ENCODE data around the gene C16orf95. TPM values are rescaled to one million over a fixed set of nuclear protein-coding genes. Genes with fewer than 3 reads are reported as not detected.
A peak's percentile ranks its signal among the peaks of the same experiment; 100 is the strongest.

The C16orf95 gene
- total and polyA plus RNA-seq, 3 experiments from 2014 or later = 2.5 to 8.4 (median 7.5) TPM

GRCh38 chr16:87321336-87322107 lies 4.3 kb upstream of the C16orf95 start:
- H3K4me1 Mint-ChIP-seq = peaks cover 14 to 26% (median 15%) of the 10 kb centered on the region in 3 donors
- H3K27ac ChIP-seq (ENCODE audit: low read depth, low read length) = no peak overlapping the region
- CTCF ChIA-PET = interaction anchor here (1.7 kb wide), 1 partner anchor 67 kb away, joined by 4 read pairs; no protein-coding TSS in a partner anchor
- POLR2A ChIA-PET = no interaction called here
- H3K4me3 Mint-ChIP-seq = peak overlapping the region in 1 of 7 donors; percentile 34
- no peaks in the 10 kb centered on the region for H3K9me3 Mint-ChIP-seq
- DNase-seq = no peak
- H3K36me3 Mint-ChIP-seq = peaks cover 0 to 11% (median 0%) of the 10 kb centered on the region in 3 donors
- no peaks in the 10 kb centered on the region for H3K36me3 ChIP-seq (ENCODE audit: insufficient read depth, low read length)
- no peaks in the 10 kb centered on the region for H3K27me3 ChIP-seq (ENCODE audit: insufficient read depth, low read length, poor library complexity, severe bottlenecking)
- no peaks in the 10 kb centered on the region for H3K27me3 Mint-ChIP-seq
- H3K4me3 ChIP-seq (ENCODE audit: low read length) = no peak overlapping the region
- H3K27ac Mint-ChIP-seq = peak overlapping the region in 1 of 8 donors; percentile 90
- H3K4me1 ChIP-seq (ENCODE audit: insufficient read depth, low read length) = peaks cover 13% of the 10 kb centered on the region
- H3K9me3 ChIP-seq (ENCODE audit: low read length) = no peaks in the 10 kb centered on the region

GRCh38 chr16:87320510-87321227 lies 3.5 kb upstream of the C16orf95 start:
- DNase-seq = no peak
- CTCF ChIA-PET = no interaction called here

GRCh38 chr16:87319997-87320491 lies 2.9 kb upstream of the C16orf95 start:
- H3K27me3 ChIP-seq (ENCODE audit: insufficient read depth, low read length, poor library complexity, severe bottlenecking) = no peaks in the 10 kb centered on the region
- ChIA-PET CTCF (no interaction called here), POLR2A (no interaction called here)

More at GRCh38 chr16:87320510-87321227, 3.5 kb upstream of the C16orf95 start:
- Mint-ChIP-seq H3K27me3 (no peaks in the 10 kb centered on the region), H3K27ac (peak overlapping the region in 1 of 8 donors; percentile 32), H3K4me3 (peak overlapping the region in 1 of 7 donors; percentile 34), H3K4me1 (peaks cover 14 to 26% (median 15%) of the 10 kb centered on the region in 3 donors), H3K36me3 (peaks cover 0 to 10% (median 0%) of the 10 kb centered on the region in 3 donors), H3K9me3 (no peaks in the 10 kb centered on the region)
- no peaks in the 10 kb centered on the region for H3K36me3 ChIP-seq (ENCODE audit: insufficient read depth, low read length)
- no peaks in the 10 kb centered on the region for H3K9me3 ChIP-seq (ENCODE audit: low read length)
- peaks cover 13% of the 10 kb centered on the region for H3K4me1 ChIP-seq (ENCODE audit: insufficient read depth, low read length)
- H3K27ac ChIP-seq (ENCODE audit: low read depth, low read length) = no peak overlapping the region
- POLR2A ChIA-PET = no interaction called here
- H3K4me3 ChIP-seq (ENCODE audit: low read length) = no peak overlapping the region
- no peaks in the 10 kb centered on the region for H3K27me3 ChIP-seq (ENCODE audit: insufficient read depth, low read length, poor library complexity, severe bottlenecking)

GRCh38 chr16:87319011-87319410 lies 1.8 kb upstream of the C16orf95 start:
- ChIA-PET CTCF (interaction anchor here (3.6 to 4.1 kb wide), 2 partner anchors 75 to 317 kb away, joined by 21 to 30 read pairs; no protein-coding TSS in a partner anchor), POLR2A (interaction anchor here (0.8 to 2.5 kb wide), 2 partner anchors 13 to 64 kb away, joined by 3 to 22 read pairs; partner anchors contain the start of gene FBXO31)
- peaks cover 9% of the 10 kb centered on the region for H3K4me1 ChIP-seq (ENCODE audit: insufficient read depth, low read length)
- H3K4me3 Mint-ChIP-seq = peak overlapping the region; percentile 89 to 99 (median 94)
- H3K27ac Mint-ChIP-seq = peak overlapping the region in 5 of 8 donors; percentile 4 to 95 (median 92)
- no peaks in the 10 kb centered on the region for H3K9me3 Mint-ChIP-seq
- DNase-seq = no peak
- H3K4me3 ChIP-seq (ENCODE audit: low read length) = no peak overlapping the region
- peaks cover 0 to 10% (median 0%) of the 10 kb centered on the region in 3 donors for H3K36me3 Mint-ChIP-seq
- H3K9me3 ChIP-seq (ENCODE audit: low read length) = no peaks in the 10 kb centered on the region
- H3K27me3 ChIP-seq (ENCODE audit: insufficient read depth, low read length, poor library complexity, severe bottlenecking) = no peaks in the 10 kb centered on the region
- H3K27me3 Mint-ChIP-seq = no peaks in the 10 kb centered on the region
- no peaks in the 10 kb centered on the region for H3K36me3 ChIP-seq (ENCODE audit: insufficient read depth, low read length)
- no peak overlapping the region for H3K27ac ChIP-seq (ENCODE audit: low read depth, low read length)
- H3K4me1 Mint-ChIP-seq = peaks cover 13 to 21% (median 15%) of the 10 kb centered on the region in 3 donors

More at GRCh38 chr16:87319997-87320491, 2.9 kb upstream of the C16orf95 start:
- Histone ChIP-seq H3K27ac (ENCODE audit: low read depth, low read length) (no peak overlapping the region), H3K9me3 (ENCODE audit: low read length) (no peaks in the 10 kb centered on the region), H3K4me3 (ENCODE audit: low read length) (no peak overlapping the region), H3K4me1 (ENCODE audit: insufficient read depth, low read length) (peaks cover 13% of the 10 kb centered on the region), H3K36me3 (ENCODE audit: insufficient read depth, low read length) (no peaks in the 10 kb centered on the region)
- Mint-ChIP-seq H3K4me3 (no peak overlapping the region), H3K27ac (no peak overlapping the region), H3K4me1 (peaks cover 14 to 26% (median 15%) of the 10 kb centered on the region in 3 donors), H3K9me3 (no peaks in the 10 kb centered on the region), H3K36me3 (peaks cover 0 to 10% (median 0%) of the 10 kb centered on the region in 3 donors), H3K27me3 (no peaks in the 10 kb centered on the region)
- DNase-seq = no peak

GRCh38 chr16:87317750-87318644 lies 805 bp upstream of the C16orf95 start:
- ChIA-PET CTCF (interaction anchor here (1.0 to 4.1 kb wide), 6 partner anchors 17 to 318 kb away, joined by 3 to 30 read pairs (median 6); partner anchors contain the start of gene FBXO31), POLR2A (interaction anchor here (0.7 to 2.5 kb wide), 5 partner anchors 14 to 77 kb away, joined by 3 to 22 read pairs (median 3); partner anchors contain the start of genes FBXO31 and MAP1LC3B)
- H3K4me3 Mint-ChIP-seq = peak overlapping the region; percentile 89 to 99 (median 94)
- Histone ChIP-seq H3K9me3 (ENCODE audit: low read length) (no peaks in the 10 kb centered on the region), H3K27me3 (ENCODE audit: insufficient read depth, low read length, poor library complexity, severe bottlenecking) (no peaks in the 10 kb centered on the region), H3K27ac (ENCODE audit: low read depth, low read length) (peak overlapping the region; percentile 91), H3K36me3 (ENCODE audit: insufficient read depth, low read length) (no peaks in the 10 kb centered on the region), H3K4me1 (ENCODE audit: insufficient read depth, low read length) (peaks cover 9% of the 10 kb centered on the region), H3K4me3 (ENCODE audit: low read length) (peak overlapping the region; percentile 90)
- DNase-seq = peak in 2 of 5 donors; percentile 13 to 67
- no peaks in the 10 kb centered on the region for H3K9me3 Mint-ChIP-seq
- peaks cover 13 to 21% (median 15%) of the 10 kb centered on the region in 3 donors for H3K4me1 Mint-ChIP-seq
- peaks cover 0 to 10% (median 0%) of the 10 kb centered on the region in 3 donors for H3K36me3 Mint-ChIP-seq
- no peaks in the 10 kb centered on the region for H3K27me3 Mint-ChIP-seq
- peak overlapping the region; percentile 88 to 99 (median 95) for H3K27ac Mint-ChIP-seq

- peak overlapping the region; percentile 88 to 99 (median 95) for H3K27ac Mint-ChIP-seq
- DNase-seq = no peak
- H3K27ac ChIP-seq (ENCODE audit: low read depth, low read length) = peak overlapping the region; percentile 91
- no peaks in the 10 kb centered on the region for H3K9me3 Mint-ChIP-seq
- H3K4me1 Mint-ChIP-seq = peaks cover 13 to 21% (median 15%) of the 10 kb centered on the region in 3 donors
- H3K4me3 Mint-ChIP-seq = peak overlapping the region; percentile 89 to 99 (median 94)
- H3K36me3 ChIP-seq (ENCODE audit: insufficient read depth, low read length) = no peaks in the 10 kb centered on the region
- H3K36me3 Mint-ChIP-seq = peaks cover 0 to 10% (median 0%) of the 10 kb centered on the region in 3 donors
- peaks cover 9% of the 10 kb centered on the region for H3K4me1 ChIP-seq (ENCODE audit: insufficient read depth, low read length)
- peaks cover 0 to under 1% of the 10 kb centered on the region in 2 donors for H3K27me3 Mint-ChIP-seq
- H3K9me3 ChIP-seq (ENCODE audit: low read length) = no peaks in the 10 kb centered on the region
- no peaks in the 10 kb centered on the region for H3K27me3 ChIP-seq (ENCODE audit: insufficient read depth, low read length, poor library complexity, severe bottlenecking)
- CTCF ChIA-PET = interaction anchor here (1.5 to 4.1 kb wide), 3 partner anchors 71 to 319 kb away, joined by 4 to 30 read pairs (median 21); no protein-coding TSS in a partner anchor
- peak overlapping the region; percentile 90 for H3K4me3 ChIP-seq (ENCODE audit: low read length)
- POLR2A ChIA-PET = interaction anchor here (0.7 to 2.5 kb wide), 4 partner anchors 67 to 453 kb away, joined by 3 to 22 read pairs (median 7); partner anchors contain the start of genes FBXO31 and MAP1LC3B
These were observed 706 bp downstream of the C16orf95 start for GRCh38 chr16:87316450-87316922.

- H3K9me3 Mint-ChIP-seq = no peaks in the 10 kb centered on the region
- H3K27ac ChIP-seq (ENCODE audit: low read depth, low read length) = no peak overlapping the region
- H3K36me3 Mint-ChIP-seq = peaks cover 0 to 10% (median 0%) of the 10 kb centered on the region in 3 donors
- H3K4me3 ChIP-seq (ENCODE audit: low read length) = no peak overlapping the region
- ChIA-PET POLR2A (no interaction called here), CTCF (interaction anchor here (4.1 kb wide), 1 partner anchor 79 kb away, joined by 30 read pairs; no protein-coding TSS in a partner anchor)
- peaks cover 0 to 2% of the 10 kb centered on the region in 2 donors for H3K27me3 Mint-ChIP-seq
- peak overlapping the region in 1 of 7 donors; percentile 58 for H3K4me3 Mint-ChIP-seq
- H3K36me3 ChIP-seq (ENCODE audit: insufficient read depth, low read length) = no peaks in the 10 kb centered on the region
- no peak for DNase-seq
- H3K27ac Mint-ChIP-seq = no peak overlapping the region
- peaks cover 9% of the 10 kb centered on the region for H3K4me1 ChIP-seq (ENCODE audit: insufficient read depth, low read length)
- no peaks in the 10 kb centered on the region for H3K27me3 ChIP-seq (ENCODE audit: insufficient read depth, low read length, poor library complexity, severe bottlenecking)
- H3K4me1 Mint-ChIP-seq = peaks cover 13 to 21% (median 15%) of the 10 kb centered on the region in 3 donors
- H3K9me3 ChIP-seq (ENCODE audit: low read length) = no peaks in the 10 kb centered on the region
These were observed 2.2 kb downstream of the C16orf95 start for GRCh38 chr16:87314990-87315420.

Measured in CD8-positive, alpha-beta memory T cell (primary cell).